Activated CD4-positive, CD25-positive, alpha-beta regulatory T cell treated with anti-CD3 and anti-CD28 coated beads, Interleukin-2, amount 50 U/mL, for 24 hours (primary cell): ENCODE measurements around the gene CTU2.
A peak's percentile ranks its signal among the peaks of the same experiment; 100 is the strongest.
"Not testable (repeated sequence)": the region's sequence is repeated elsewhere in the genome, so short reads cannot be mapped to it uniquely, and the experiment has no call there.

Experiments
- ATAC-seq, 2 donors: fragments of 150-1000 bp; cut with Tn5 transposase; one replicate each; pipeline ENCODE4 v1.10.0; 2021; ENCODE audit warnings: mild to moderate bottlenecking in 1 of 2, moderate library complexity in 1 of 2

The CTU2 gene

GRCh38 chr16:88706229-88706964 is at the start of gene CTU2, which contains the start of gene RNF166:
CTU2 (plus strand) TSS chr16:88706503; CDS start chr16:88706531, 28 bp downstream.
RNF166 (minus strand) TSS chr16:88706408; CDS start chr16:88706325, 83 bp downstream.
- ATAC-seq = peak; percentile 78 to 86

GRCh38 chr16:88657371-88657770 is 48.9 kb upstream of the CTU2 start:
- no peak for ATAC-seq

DNA sequence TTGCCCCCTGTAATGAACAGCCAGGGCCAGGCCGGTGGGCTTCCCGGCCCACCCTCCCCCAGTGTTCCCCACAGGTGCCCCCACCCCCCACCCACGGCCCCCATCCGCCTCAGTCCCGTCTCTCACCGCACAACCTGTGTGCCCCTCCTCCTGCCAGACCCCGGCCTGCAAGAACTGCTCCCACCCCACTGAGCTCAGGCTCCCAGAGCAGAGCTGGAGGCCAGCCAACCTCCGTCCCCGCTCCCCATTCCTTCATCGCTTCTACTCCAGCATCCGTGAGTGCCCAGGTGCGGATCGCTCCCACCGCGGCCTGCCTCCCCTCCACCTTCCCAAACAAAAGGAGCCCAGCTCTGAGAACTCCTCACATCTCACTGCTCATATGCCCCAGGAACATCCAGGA is 47.6 kb upstream of the CTU2 start:
- no peak for ATAC-seq

DNA sequence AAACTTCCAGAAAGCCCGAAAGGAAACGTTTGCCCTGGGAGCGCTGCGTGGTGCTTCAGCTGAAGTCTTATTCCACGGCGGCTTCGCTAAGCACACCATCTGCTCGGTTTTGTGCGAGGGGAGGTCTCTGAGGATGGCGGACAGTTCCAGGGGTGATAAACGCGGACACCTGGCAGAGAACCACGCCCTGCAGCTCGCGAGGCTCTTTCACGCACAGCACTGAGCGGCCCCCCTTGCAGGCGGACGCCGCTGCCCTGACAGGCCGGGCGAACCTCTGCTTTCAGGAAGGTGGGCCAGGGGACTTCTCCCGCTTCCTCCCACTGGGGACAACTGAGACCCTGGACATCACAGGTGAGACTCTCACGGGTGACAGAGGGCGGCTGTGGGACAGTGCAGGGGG is 47.1 kb upstream of the CTU2 start:
- no peak for ATAC-seq

DNA sequence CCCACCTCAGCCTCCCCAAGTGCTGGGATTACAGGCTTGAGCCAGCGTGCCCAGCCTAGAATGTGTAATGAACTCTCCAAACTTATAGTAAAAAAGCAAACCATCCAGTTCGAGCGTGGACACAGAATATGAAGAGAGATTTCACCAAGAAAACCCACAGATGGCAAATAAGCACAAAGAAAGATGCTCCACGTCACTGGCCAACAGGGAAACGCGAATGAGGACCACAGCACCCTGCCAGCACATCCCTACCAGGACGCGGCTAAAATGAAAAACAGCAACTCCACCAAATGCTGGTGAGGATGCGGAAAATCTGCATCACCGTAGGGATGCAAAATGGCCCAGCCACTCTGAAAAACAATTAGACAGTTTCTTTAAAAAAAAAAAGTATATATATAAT is 44.8 kb upstream of the CTU2 start:
- ATAC-seq = no peak

GRCh38 chr16:88662222-88662842 is 44.0 kb upstream of the CTU2 start:
- ATAC-seq = peak in 1 of 2 donors; percentile 0

DNA sequence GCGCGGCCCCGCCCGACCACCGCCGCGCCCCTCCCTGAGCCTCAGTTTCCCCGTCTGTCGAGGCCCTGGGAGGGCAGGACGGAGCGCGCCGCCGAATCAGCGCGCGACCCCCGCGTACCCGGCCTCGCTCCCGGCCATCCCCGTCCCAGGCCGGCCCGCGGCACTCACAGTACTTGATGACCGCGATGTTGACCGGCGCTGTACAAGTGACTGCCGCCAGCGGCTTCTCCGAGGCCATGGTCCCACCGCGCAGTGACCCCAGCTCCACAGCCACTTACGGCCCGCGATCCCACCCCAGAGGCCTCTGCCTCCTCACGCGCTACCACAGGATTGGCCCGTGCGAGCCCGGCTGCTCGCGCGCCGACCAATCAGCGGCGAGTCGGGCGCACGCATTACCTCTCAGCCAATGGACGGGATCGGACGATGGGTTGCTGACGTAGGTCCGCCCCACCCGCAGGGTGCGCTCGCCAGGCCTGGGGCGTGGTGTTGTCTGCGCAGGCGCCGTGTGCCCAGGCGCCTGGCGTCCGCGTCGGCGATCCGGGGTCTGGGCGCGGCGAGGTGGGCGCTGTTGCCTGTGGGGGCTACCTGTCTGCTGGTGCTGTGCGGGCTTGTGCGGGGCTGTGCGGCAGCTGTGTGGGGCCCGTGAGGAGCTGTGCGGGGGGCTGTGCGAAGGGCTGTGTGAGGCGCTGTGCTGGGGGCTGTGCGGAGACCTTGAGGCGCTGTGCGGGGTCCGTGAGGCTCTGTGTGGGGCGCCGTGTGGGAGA is 43.3 kb upstream of the CTU2 start, which contains the start of gene MVD:
TSS of gene MVD (minus strand) at position 249 of the 764 bp plus-strand sequence. CDS start at position 238, 11 bp downstream.
- peak; percentile 100 for ATAC-seq

DNA sequence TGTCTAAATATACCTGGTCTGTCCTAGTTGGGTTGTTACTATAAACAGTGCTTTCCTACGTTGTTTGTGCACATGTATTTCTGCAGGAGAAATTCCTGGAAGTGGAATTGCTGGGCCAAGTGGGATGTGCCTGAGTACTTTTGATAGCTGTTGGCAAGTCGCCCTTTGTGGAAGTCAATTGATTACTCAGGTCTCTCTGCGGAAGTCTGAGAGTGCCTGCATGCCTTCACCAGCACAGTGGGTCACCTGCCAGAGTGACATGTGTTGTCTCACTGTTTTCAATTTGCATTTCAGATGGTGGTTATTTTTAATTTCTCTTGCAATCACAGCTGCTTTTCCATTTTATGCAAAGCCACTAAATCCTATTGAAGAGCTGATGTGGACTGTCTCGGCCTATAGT is 41.2 kb upstream of the CTU2 start:
- ATAC-seq = no peak

- no peak for ATAC-seq
These were observed 40.7 kb upstream of the CTU2 start for GRCh38 chr16:88665570-88665969.

DNA sequence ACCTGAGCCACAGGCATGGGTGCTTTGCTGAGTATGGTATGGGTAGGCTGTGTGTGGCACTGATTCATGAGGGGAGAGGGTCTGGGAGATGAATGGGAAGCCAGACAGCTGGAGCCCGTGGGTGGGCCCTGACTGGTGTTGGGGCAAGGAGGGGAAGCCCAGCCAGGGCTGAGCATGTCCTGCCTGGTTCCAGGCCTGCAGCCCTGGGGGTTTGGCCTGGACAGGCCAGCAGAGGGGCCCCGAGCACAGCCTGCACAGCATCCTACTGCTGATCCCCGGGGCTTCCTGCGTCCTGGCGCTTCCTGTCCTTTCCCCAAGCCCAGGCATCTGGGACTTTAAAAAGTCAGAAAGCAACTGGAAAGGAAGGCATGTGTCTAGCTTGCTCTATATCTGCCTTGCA is 38.8 kb upstream of the CTU2 start:
- no peak for ATAC-seq

DNA sequence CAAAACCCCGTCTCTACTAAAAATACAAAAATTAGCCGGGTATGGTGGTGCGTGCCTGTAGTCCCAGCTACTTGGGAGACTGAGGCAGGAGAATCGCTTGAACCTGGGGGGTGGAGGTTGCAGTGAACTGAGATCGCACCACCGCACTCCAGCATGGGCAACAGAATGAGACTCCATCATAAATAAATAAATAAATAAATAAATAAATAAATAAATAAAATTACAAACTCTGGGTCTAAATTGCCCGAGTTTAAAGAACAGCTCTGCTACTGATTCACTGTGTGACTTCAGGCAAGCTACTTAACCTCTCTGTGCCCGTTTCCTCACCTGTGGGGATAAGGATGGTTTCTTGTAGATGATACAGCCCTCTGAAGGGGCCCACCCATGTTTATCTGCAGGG is 36.8 kb upstream of the CTU2 start:
- ATAC-seq = not testable (repeated sequence)

DNA sequence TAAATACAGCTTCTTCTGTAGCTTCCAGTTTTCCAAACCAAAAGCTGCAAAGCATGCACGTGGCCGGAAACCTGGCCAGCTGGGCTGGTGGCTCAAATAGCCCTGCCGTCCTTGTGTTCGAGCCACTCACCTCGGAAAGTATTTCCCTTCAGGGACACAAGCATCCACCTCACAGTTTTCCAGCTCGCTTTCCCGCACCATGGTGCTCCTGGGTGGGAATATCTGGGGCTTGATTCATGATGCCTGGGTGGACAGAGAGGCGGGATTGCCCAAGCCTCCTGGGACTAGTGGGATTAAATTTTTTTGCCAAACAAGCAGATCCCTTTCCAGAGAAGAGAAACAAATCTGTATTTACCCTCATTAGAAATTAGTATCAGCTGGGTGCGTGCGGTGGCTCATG is 36.3 kb upstream of the CTU2 start:
- ATAC-seq = no peak

DNA sequence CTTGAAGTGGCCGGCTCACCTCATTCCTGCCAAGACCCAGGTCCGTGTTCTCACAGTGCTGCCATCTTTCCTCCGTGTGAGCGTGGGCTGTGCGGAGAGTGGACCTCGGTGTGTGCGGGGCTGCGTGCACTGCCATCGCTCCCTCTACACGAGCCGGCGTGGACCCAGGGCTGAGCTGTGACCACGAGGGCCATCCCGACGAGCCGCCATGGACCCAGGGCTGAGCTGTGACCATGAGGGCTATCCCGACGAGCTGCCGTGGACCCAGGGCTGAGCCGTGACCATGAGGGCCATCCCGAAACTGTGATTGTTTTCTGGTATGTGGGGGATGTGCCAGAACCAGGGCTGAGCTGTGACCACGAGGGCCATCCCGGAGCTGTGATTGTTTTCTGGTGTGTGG is 34.5 kb upstream of the CTU2 start:
- ATAC-seq = no peak

DNA sequence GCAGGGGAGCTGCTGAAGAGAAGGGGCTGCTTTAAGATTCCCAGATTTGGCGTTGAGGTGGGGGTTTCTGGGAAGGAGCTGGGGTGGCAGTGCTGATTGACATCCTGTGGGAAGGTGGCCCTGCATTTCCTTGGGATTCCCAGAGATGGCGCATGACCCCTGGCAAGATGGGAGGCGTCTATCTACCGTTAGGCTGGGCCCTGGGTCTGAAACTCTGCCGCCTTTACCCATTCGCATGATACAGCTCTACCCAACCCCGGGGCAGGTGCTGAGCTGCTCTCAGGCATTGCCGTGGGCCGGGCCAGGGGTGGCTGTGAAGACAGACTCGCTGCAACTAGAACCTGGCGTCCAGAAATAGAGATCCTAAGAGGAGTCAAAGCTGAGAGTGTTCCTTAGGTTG is 33.5 kb upstream of the CTU2 start:
- ATAC-seq = no peak

- no peak for ATAC-seq
These were observed 32.5 kb upstream of the CTU2 start for GRCh38 chr16:88673716-88674379.

DNA sequence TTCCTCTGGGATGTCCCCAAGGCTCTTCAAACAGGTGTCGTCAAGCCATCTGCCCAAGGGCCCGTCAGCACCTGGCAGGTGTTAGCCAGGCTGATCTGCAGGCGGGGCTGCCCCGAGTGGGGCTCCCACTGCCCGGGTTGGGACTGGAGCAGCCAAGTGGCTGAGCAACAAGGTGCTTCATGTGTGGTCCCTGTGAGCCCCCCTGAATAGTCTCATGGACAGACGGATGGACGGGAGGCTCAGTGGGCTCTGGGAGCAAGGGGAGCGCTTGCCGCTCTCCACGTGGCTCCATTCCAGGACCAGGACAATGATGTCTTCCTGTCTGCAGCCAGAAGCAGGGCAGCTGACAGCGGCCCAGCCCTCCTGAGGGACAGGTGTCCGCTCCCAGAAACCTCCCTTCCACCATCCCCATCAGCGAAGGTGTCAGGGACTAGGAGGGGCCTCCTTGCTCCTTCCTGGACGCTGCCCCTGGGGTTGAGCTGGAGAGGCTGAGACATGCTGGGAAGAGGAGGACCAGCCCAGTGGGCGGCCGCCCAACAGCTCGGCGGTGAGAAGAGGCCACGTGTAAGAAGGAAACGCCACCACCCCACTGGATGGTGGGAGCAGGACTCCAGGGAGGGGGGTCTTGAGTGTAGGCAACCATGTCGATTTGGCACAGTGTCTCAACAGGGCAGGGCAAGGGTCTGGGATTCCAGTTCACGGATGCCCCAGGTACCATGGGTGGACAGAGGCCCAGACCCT is 29.6 kb upstream of the CTU2 start:
- ATAC-seq = no peak

GRCh38 chr16:88677721-88678120 is 28.6 kb upstream of the CTU2 start:
- ATAC-seq = no peak

GRCh38 chr16:88678224-88678979 is 27.9 kb upstream of the CTU2 start:
- no peak for ATAC-seq

DNA sequence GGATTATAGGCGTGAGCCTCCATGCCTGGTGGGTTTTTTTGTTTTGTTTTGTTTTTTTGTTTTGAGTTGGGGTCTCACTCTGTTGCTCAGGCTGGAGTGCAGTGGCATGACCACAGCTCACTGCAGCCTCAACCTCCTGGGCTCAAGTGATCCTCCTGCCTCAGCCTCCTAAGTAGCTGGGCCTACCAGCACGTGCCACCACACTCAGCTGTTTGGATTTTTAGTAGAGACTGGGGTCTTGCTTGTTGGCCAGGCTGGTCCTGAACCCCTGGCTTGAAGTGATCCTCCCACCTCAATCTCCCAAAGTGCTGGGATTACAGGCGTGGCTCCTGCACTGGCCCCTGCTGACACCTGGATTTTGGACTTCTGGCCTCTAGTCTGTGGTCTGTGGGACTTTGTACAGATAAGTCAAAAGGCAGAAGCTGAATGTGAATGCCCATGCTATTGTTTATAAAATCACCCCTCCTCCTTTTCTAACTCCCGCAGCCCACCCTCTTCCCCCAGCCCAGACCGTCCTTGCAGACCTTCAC is 25.7 kb upstream of the CTU2 start:
- ATAC-seq = no peak

DNA sequence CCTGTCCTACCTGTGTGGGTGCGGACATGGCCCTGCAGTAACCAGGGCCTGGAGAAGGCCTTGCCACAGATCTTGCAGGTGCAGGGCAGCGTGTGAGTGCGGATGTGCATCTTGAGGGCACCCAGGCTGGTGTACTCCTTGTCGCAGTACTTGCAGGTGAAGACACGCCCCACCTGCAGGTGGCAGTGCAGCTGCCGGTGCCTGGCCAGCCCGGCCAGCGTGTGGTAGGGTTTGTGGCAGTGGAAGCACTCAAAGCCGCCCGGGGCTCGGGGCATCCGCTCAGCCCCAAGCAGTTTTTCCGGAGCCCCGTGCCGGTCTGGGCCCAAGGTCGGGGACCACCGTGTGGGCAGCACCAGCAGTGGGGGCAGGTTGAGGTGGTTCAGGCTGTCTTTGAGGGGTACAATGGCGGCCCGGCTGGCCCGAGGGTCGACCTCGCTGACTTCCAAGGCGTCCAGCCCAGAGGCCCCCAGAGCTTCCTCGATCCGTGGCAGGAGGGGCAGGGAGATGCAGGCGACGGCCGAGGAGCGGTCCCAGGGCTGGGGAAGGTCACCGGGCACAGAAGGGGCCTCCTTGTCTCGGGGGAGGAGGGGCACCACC is 25.1 kb upstream of the CTU2 start:
- ATAC-seq = peak in 1 of 2 donors; percentile 18
